ENCODE data around the gene KRTDAP.

The KRTDAP gene

GRCh38 chr19:35508129-35508528 is 17.9 kb upstream of the KRTDAP start:
- no peak overlapping the region for H3K4me3 ChIP-seq (ENCODE audit: low read depth, low read length)
- TF ChIP-seq CTCF (conservative IDR thresholded peaks at IDR 0.05; ENCODE audit: low read depth, low read length): no peak
- DNase-seq (ENCODE audit: low read depth): no peak

- TF ChIP-seq CTCF (conservative IDR thresholded peaks at IDR 0.05; ENCODE audit: low read depth, low read length): no peak
- H3K4me3 ChIP-seq (ENCODE audit: low read depth, low read length): no peak overlapping the region
- no peak for DNase-seq (ENCODE audit: low read depth)
Observed at GRCh38 chr19:35507561-35507960, 17.3 kb upstream of the KRTDAP start.

GRCh38 chr19:35506011-35506410 is 15.7 kb upstream of the KRTDAP start:
- no peak overlapping the region for H3K4me3 ChIP-seq (ENCODE audit: low read depth, low read length)
- no peak for TF ChIP-seq CTCF (conservative IDR thresholded peaks at IDR 0.05; ENCODE audit: low read depth, low read length)

GRCh38 chr19:35502751-35503150 is 12.5 kb upstream of the KRTDAP start:
- no peak overlapping the region for H3K4me3 ChIP-seq (ENCODE audit: low read depth, low read length)
- TF ChIP-seq CTCF (conservative IDR thresholded peaks at IDR 0.05; ENCODE audit: low read depth, low read length): no peak
- no peak for DNase-seq (ENCODE audit: low read depth)

More at GRCh38 chr19:35506011-35506410, 15.7 kb upstream of the KRTDAP start:
- DNase-seq (ENCODE audit: low read depth): no peak

- DNase-seq (ENCODE audit: low read depth): no peak
- no peak overlapping the region for H3K4me3 ChIP-seq (ENCODE audit: low read depth, low read length)
- TF ChIP-seq CTCF (conservative IDR thresholded peaks at IDR 0.05; ENCODE audit: low read depth, low read length): no peak
Observed at GRCh38 chr19:35501684-35502083, 11.4 kb upstream of the KRTDAP start.

GRCh38 chr19:35500611-35501010 is 10.3 kb upstream of the KRTDAP start:
- no peak for DNase-seq (ENCODE audit: low read depth)
- no peak overlapping the region for H3K4me3 ChIP-seq (ENCODE audit: low read depth, low read length)

More at GRCh38 chr19:35500611-35501010, 10.3 kb upstream of the KRTDAP start:
- TF ChIP-seq CTCF (conservative IDR thresholded peaks at IDR 0.05; ENCODE audit: low read depth, low read length): no peak
